NOMO-1 (cell line): ENCODE data around the gene NBEA.

ENCODE experiments used
- DNase-seq, 2 experiments: peaks; one replicate each; lab custom pipeline; 2025; ENCODE audit not compliant: unreplicated experiment in 2 of 2; lab: John Stamatoyannopoulos, UW

Gene NBEA

GRCh38 chr13:35256459-35257148, 314.5 kb downstream of the NBEA start:
- no peak for DNase-seq

GRCh38 chr13:35260316-35260715, 318.2 kb downstream of the NBEA start:
- no peak for DNase-seq

DNA sequence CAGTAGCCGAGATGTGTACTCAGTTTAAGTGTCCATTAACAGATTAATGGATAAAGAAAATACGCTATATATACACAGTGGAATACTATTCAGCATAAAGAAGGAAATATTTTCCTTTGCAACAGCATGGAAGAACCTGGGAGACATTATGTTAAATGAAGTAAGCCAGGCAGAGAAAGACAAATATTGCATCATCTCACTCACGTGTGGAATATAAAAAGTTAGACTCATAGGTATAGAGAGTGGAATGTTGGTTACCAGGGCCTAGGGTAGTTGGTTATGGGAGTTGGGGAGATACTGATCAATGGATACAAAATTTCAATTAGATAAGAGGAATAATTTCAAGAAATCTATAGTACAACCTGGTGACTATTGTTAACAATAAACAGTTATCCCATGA, 324.3 kb downstream of the NBEA start:
- no peak for DNase-seq

DNA sequence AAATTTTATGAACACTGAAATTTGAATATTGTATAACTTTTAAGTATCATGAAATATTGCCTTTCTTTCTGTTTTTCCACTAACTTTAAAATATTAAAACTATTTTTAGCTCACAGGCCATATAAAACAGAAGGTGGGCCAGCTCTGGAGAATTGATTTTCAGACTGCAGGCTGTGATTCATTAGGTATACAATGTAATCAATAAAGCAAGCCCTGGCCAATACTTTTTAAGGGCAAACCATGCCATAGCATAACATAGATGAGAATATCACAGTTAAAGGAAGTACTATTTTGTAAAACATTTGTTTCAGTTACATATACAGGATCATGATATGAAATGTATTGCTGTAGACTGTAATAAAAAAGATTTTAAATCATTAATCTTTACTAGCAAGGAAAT, 336.8 kb downstream of the NBEA start:
- DNase-seq: no peak

- DNase-seq: no peak
These were observed 337.4 kb downstream of the NBEA start for GRCh38 chr13:35279500-35279899.

GRCh38 chr13:35283856-35284255, 341.8 kb downstream of the NBEA start:
- DNase-seq: no peak

DNA sequence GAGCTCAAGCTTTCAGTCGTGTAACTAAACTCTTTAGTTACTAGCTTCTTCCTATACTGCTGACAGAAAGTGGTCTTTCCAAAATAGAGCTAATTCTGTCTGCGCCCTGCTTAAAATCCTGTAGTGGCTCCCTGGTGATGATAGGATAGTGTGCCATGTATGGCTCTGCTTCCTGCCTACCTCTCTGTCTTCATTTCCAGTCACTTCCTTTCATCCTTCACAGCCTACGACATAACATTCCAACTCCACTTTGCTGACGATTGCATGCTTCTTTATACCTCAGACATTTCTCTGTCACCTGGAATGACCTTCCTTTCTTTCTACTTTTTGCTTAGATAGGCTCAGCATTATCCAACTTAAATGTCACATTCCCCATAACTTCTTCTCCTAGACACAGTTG, 343.6 kb downstream of the NBEA start:
- no peak for DNase-seq

DNA sequence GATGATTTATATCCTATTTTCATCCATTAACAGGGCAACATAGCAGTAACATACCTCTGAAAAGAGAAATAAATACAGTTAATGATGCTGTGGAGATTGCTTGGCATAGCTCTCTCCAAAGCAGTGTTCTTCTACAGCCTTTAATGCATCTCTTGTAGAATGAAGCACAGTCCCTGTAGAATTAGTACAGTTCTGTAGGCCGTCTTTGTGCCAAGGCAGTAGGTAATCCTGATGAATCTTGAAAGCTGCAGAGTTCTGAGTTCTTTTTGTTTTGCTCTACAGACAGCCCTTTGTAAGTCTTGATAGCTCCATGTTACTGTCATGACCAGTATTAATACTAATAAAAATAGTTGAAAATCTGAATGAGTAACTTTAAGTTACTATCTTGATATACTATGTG, 350.3 kb downstream of the NBEA start:
- no peak for DNase-seq

DNA sequence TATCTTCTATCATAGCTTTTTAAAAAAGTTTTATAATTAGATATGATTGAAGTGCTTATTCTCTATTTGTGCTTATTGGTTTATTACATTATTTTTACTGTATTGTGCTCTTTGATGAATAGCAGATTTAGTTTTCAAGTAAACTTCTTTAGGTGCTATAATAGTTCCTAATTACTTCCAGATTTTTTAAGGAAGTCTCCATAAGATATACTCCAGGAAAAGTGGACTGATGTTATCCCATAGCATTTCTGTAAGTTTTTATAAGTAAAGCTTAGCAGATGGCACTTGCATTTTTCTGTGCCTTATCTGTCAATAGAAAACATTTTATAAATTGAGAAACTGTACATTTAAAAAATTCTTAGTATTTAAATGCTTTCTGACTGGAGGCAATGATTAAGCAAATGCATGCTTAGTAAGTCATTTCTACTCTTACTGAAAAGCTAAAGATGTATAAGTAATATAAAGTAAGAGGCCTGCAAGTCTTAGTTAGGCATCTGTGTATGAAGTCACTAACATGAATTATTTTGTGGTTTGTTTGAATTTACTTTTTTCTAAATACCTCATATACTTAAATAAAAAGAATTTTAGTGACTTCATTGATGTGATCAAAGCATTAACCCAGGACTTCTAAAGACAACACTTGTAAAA, 351.6 kb downstream of the NBEA start:
- DNase-seq: no peak

- DNase-seq: no peak
These were observed 367.6 kb downstream of the NBEA start for GRCh38 chr13:35309706-35310105.

- DNase-seq: no peak
These were observed 390.1 kb downstream of the NBEA start for GRCh38 chr13:35332134-35332533.

- DNase-seq: no peak
These were observed 391.1 kb downstream of the NBEA start for GRCh38 chr13:35333157-35333556.

DNA sequence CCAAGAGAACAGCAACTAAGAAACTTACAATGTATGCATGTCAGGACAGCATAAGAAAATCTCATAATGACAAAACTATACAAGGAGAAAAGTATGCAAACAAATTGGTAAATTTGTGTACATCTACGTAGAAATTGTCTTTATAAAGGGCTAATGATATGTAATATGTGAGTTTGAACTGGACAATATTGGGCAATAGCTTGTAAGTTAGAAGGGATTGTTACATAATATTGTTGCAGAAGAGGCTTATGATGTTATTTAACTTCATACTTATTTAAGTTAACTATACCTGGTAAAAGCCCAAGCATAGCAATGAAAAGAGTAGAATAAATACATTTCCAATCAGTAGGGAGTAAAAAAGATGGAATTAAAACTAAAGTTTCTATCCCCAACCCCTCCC, 400.4 kb downstream of the NBEA start:
- DNase-seq: no peak

DNA sequence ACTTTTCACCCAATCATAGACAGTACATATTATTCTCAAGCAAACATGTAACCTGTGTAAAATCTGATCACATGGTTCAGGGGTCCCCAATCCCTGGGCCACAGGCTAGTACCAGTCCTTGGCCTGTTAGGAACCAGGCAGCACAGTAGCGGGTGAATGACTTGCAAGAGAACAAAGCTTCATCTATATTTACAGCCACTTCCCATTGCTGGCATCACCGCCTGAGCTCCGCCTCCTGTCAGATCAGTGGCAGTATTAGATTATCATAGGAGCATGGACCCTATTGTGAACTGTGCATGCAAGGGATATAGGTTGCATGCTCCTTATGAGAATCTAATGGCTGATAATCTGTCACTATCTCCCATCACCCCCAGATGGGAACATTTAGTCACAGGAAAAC, 401.3 kb downstream of the NBEA start:
- DNase-seq: no peak

GRCh38 chr13:35345992-35346391, 403.9 kb downstream of the NBEA start:
- no peak for DNase-seq

GRCh38 chr13:35346494-35346893, 404.4 kb downstream of the NBEA start:
- no peak for DNase-seq

- DNase-seq: no peak
These were observed 405.7 kb downstream of the NBEA start for GRCh38 chr13:35347679-35348205.

DNA sequence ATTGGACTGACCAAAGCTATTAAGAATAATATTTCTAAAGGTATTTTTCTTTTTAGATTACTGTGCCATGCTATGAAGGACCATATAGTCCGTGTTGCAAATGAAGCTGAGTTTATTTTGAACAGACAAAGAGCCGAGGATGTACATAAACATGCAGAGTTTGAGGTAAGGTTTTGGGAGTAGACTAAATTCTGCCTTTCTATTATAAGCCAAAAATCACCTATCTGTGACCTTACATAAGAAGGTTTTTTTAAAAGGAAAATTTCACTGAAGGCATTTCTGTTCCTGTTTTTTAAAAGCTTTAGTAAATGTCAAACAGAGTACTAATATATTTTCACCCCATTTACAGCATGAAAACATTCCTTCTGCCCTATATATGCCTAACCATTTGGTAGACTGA, 407.0 kb downstream of the NBEA start:
- DNase-seq: no peak

GRCh38 chr13:35349673-35350278, 407.7 kb downstream of the NBEA start:
- DNase-seq: no peak

GRCh38 chr13:35354285-35354684, 412.2 kb downstream of the NBEA start:
- no peak for DNase-seq

DNA sequence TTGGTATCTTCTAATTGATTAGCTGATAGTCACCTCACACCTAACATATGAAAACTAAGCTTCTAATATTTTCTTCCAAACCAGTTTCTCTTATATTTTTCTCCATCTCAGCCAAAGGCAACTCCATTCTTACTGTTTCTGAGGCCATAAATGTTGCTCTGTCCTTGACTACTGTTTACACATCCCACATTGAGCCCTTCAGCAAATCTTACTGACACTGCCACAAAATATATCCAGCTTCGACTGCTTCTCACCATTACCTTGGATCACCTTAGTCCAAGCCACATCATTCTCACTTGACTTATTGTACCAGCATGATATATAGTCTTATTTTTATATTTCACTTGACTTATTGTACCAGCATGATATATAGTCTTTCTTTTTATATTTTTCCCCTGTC, 412.8 kb downstream of the NBEA start:
- no peak for DNase-seq

- no peak for DNase-seq
These were observed 414.5 kb downstream of the NBEA start for GRCh38 chr13:35356572-35356971.
